Hepatocyte (in vitro differentiated cells): ENCODE measurements around the gene E2F1.

Experiments used
- EZH2 ChIP-seq: fragments of 200-600 bp; sonication (generic); IDR thresholded peaks from 2 replicates; pipeline ENCODE4 v1.6.1; 2016; ENCODE audit warnings: antibody characterized with exemption, mild to moderate bottlenecking, borderline replicate concordance
- TF ChIP-seq, protein P1 (sequence below): fragments of 200-600 bp; sonication (generic); IDR thresholded peaks from 2 replicates; pipeline ENCODE4 v1.5.1; 2016; ENCODE audit warnings: antibody characterized with exemption, mild to moderate bottlenecking; ENCODE audit not compliant: poor library complexity

DNA sequence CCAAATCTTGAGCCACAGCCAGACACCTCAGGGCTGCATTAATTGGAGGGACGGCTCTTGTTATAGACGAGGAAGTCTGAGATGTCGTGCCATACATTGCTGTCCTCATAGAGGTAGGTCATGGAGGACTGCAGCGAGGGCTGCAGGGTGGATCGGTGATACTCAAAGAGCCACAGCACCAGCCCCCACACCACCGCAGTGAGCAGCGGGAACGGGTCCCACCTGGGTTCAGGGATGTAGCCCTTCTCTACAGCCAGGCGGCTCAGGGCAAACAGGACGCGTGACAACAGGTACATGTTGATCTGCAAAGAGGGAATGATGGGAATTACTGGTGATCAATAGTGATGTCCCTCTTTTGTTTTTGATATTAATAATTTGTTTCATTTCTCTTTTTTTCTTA, 21.5 kb upstream of the E2F1 start:
- no peak for TF ChIP-seq EZH2
- TF ChIP-seq, protein P1, sequence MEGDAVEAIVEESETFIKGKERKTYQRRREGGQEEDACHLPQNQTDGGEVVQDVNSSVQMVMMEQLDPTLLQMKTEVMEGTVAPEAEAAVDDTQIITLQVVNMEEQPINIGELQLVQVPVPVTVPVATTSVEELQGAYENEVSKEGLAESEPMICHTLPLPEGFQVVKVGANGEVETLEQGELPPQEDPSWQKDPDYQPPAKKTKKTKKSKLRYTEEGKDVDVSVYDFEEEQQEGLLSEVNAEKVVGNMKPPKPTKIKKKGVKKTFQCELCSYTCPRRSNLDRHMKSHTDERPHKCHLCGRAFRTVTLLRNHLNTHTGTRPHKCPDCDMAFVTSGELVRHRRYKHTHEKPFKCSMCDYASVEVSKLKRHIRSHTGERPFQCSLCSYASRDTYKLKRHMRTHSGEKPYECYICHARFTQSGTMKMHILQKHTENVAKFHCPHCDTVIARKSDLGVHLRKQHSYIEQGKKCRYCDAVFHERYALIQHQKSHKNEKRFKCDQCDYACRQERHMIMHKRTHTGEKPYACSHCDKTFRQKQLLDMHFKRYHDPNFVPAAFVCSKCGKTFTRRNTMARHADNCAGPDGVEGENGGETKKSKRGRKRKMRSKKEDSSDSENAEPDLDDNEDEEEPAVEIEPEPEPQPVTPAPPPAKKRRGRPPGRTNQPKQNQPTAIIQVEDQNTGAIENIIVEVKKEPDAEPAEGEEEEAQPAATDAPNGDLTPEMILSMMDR: no peak
